ENCODE measurements around the gene C12orf57.

The C12orf57 gene

DNA sequence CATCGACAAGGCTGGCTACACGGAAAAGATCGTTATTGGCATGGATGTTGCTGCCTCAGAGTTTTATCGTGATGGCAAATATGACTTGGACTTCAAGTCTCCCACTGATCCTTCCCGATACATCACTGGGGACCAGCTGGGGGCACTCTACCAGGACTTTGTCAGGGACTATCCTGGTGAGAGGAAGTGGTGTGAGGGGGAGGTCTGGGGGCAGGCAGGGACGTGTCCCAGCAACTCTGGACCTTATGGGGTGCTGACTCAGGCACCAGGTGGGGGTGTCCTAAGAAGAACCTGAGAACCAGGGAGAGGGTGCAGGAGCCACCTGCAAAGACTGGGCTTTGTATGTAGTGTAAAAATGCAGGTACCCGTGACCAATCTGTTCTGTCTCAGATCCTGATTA lies 24.2 kb upstream of the C12orf57 start:
- DNase-seq = no peak

DNA sequence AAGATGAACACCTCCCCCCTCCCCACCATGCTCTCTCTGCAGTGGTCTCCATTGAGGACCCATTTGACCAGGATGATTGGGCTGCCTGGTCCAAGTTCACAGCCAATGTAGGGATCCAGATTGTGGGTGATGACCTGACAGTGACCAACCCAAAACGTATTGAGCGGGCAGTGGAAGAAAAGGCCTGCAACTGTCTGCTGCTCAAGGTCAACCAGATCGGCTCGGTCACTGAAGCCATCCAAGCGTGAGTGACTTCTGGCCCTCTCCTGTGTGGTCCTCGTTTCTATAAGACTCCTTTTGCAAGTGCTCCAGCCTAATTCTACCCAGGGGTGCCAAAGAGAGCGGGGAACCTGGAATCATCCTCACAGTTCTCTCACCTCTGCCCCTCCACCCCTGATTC lies 22.3 kb upstream of the C12orf57 start:
- DNase-seq = no peak

DNA sequence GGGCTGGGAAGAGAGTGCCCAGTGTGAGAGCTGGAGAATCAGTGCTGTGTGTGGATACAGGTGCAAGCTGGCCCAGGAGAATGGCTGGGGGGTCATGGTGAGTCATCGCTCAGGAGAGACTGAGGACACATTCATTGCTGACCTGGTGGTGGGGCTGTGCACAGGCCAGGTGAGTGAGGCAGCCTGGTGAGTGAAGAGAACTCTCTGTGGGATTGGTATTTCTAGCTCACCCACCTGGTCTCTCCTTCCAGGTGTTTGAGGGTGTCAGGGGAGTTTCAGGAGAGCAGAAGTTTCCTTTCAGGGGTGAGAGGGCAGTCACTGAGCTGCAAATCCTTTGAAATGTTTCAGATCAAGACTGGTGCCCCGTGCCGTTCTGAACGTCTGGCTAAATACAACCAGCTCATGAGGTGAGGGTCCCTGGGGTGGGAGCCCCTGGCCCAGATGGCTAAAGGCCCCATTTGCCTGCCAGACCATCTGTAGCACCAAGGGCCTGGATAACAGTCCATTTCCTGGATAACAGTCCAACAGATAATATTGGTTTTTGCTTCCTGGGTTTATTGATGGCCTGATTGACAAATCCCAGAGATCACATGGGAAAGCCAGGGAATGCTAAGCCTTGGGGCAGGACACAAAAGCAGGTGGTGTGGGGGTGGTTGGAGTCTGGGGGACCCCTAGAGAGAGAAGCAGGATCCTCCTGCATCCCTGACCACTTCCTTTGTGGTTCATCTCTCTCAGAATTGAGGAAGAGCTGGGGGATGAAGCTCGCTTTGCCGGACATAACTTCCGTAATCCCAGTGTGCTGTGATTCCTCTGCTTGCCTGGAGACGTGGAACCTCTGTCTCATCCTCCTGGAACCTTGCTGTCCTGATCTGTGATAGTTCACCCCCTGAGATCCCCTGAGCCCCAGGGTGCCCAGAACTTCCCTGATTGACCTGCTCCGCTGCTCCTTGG lies 21.6 kb upstream of the C12orf57 start:
- DNase-seq = no peak

DNA sequence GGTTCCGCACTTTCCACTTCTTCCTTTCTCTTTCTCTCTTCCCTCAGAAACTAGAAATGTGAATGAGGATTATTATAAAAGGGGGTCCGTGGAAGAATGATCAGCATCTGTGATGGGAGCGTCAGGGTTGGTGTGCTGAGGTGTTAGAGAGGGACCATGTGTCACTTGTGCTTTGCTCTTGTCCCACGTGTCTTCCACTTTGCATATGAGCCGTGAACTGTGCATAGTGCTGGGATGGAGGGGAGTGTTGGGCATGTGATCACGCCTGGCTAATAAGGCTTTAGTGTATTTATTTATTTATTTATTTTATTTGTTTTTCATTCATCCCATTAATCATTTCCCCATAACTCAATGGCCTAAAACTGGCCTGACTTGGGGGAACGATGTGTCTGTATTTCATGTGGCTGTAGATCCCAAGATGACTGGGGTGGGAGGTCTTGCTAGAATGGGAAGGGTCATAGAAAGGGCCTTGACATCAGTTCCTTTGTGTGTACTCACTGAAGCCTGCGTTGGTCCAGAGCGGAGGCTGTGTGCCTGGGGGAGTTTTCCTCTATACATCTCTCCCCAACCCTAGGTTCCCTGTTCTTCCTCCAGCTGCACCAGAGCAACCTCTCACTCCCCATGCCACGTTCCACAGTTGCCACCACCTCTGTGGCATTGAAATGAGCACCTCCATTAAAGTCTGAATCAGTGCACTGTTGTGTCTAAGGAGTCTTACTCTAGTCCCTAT lies 20.7 kb upstream of the C12orf57 start:
- no peak for DNase-seq

DNA sequence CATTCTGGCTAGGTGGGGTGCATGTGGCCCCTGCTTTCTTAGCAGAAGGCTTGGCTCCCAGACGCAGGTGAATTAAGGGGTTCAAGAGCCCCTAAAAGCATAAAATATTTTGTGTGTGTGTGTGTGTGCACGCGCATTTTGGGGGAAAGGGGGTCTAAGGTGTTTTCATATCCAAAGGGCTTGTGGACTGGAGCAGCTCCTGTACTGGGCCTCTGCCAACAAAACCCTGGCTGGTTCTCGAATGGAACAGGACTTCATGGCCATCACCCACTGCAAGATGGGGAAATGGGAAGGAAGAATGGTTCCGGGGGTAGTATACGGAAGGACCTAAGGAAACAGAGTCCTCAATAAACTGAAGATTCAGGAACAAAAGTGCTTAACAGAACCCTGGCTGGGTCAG lies 20.0 kb upstream of the C12orf57 start:
- DNase-seq = no peak

DNA sequence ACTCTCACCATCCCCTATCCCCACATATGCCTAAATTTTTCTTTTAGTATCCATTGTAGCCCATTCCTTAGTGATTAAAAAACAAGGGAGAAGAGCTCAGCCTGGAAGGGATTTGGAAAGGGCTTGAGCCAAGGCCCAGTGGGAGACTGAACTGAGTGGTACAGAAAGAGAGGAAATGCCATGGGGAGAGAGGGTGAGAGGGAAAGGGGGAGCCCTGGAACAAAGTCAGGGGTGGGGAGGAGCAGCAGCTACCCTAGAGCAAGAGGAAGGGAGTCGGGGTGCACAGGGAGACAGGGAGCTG lies 18.6 kb upstream of the C12orf57 start:
- no peak for DNase-seq

DNA sequence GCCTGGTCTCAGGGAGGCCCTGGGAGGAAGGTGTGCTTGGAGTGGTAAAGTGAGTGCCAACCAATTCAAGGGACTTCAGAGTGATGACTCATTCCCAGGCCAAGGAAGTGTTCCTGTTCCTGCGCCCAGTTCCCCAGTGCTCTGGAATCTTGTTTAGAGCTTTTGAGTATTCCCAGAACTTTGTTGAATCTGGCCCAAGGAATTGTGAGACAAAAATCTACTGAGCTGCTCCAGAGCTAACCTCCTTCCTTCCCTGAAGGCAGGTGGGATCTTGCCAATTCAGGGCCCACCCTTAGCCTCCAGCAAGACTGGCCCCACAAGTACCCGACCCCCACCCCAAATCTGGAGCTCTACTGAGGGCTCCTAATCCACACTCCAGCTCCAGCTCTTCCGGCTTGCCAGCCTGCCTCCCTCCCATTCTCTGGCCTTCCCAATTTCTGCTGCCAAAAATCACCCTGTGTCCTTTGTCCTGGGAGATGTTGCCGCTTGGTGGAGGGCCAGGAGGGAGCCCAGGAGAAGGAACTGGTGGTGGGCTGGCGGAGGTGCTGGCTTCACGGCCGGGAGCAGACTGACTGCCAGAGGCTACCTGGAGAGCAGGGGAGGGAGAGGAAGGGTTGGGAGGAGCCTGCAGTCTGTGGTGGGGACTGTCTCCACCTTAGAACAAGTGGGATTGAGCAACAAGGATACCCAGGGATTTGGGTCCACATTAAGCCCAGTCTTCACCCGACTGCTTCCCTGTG lies 18.1 kb upstream of the C12orf57 start:
- DNase-seq = peak; percentile 81

DNA sequence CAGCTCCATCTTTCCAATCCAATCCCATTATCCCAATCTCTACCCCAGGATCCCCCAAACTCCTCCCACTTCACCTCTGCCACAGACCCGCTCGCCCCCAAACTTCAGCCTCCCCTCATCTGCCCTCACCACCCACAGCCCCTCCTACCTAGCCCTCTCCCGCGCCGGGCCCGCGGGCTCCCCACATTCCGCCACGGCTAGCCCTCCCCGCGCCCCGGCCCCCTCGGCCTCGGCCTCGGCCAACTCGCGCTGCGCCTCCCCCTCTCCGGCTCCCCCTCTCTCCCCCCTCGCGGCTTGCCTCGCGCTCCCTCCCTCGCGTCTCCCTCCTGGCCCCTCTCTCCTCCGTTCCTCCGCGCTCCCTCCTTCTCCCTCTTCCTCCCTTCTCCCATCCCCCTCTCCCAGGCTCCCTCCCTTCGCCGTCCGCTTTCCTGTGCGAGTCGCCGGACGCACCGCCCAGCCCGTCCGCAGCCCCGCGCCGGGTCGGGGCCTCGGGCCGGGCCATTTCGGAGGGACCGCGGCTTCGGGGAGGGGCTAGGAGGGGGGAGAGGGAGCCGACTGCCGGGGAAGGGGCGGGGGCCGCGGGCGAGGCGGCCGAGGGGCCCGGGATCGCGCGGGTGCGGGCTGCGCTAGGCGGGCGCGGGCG lies 16.3 kb upstream of the C12orf57 start, which contains the start of gene ATN1:
Gene ATN1, plus strand, starts transcription at position 581 of the 643 bp plus-strand sequence. CDS start 6,043 bp downstream, outside the sequence.
- peak; percentile 90 for DNase-seq

DNA sequence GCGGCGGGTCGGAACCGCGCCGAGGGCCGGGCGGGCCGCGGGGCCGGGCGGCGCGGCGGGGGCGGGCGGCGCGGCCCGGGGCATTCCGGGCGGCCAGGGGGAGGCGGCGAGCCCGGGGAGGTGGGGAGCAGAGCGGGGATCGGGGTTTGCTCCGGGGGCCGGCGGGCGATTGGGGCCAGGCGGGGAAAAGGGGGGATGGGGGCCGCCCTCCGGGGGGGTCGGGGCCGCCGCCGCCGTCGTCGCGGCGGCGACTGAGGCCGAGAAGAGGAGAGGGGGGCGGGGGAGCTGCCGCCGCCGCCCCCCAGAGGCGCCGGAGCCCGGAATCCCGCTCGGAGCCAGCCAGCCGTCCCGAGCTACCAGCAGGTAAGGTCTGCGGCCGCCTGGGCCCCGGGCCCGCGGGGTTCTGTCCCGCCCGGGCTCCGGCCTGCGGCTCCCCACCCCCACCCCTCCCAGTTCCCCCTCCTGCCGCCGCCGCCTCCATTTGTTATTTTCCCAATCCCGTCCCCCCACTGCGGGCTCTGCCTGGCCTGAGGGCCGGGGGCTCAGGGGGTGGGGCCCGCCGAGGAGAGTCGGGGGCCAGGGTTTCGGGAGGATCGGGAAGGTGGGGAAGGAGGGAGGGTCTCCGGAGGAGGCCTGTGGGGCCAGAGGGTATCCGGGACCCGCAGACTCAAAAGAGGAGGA lies 15.7 kb upstream of the C12orf57 start:
- peak; percentile 56 for DNase-seq

DNA sequence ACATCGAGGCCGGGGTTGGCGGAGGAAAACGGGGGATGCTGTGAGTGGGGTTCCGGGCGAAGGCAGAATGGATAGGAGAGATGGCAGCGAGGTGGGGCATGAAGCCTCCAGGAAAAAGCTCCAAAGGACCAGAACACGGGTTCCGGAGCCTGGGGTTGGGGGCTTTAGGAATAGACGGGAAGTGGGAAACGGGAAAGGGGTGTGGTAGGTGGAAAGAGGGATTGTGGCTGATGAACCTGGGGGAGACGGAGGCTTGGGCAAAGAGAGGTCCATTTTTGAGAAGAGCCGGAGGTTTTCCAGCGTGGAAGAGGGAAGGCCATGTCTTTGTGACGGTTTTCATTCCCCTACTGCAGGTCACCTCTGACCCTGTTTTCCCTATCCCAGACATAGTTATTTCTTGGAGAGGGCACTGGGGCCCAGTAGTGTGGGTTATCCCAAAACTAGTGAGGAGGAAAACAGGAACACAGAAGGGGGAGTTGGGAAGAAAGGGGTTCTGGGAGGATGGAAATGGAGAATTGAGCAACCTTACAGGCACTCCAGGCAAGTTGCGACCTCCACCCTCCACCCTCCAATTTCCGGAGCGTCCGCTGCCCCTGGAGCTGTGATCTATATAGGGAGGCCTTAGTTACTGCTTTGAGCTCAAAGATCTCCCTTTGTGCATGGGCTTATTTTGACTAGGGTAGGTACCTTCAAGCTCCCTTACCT lies 15.0 kb upstream of the C12orf57 start:
- DNase-seq = no peak

DNA sequence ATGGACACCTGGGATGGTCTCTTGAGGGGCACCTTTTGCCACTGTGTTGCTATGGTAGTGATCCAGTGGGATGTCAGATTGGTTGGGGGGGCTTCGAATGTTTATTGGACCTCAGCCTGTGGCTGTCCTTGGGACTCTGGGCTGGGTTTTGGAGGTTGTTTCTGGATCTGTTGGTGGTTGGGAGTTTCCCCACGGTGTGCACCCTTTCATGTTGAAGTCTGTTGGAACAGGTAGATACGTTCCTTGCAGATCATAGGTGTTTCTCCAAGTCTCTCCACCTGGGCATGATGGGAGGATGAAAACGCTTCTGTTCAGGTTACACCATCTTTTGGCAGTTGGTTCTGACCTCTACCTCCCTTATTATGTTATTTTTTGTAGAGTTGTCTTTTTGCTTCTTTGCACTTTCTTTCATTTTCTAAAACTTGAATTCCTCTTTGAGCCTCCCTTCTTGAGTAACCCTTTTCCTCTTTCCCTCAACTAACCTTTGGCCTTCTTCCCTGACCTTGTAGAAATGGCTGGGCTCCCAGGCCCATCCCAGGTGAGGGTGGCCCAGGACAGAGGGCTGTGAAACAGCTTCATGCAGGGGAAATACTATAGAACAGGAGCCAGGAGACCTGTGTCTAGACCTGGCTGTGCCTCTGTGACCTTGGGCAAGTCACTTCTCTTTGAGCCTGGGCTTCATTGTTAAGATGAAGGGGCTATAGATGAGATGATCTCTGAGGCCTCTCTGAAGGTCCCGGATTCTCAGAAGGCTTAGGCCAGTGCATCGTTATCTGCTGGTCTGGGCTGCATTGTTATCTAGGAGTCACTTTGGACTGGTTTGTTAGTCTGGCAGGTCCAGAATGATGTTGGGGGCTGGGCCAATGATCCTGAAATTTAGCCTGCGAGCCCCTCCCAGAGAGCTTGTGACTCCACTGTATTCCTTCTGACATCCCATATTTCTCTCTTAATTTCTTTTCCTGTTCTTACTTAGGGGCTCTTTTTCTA lies 14.1 kb upstream of the C12orf57 start:
- DNase-seq = no peak

DNA sequence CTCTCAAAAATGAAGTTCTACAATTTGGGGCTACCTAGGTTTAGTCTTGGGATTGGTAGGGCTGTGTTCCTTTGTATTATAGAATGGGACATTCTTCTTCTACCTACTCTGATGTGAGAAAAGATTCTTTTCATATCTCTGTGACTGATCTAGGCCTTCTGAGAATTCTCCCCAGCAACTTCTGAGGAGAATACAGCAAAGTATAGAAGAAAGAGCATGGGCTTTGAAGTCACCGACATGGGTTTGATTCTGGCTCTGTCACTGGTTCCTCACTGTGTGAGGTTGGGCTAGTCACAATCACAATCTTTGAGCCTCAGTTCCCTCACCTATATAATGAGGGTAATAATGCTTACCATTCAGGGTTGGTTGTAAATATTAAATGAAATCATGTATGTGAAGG lies 11.1 kb upstream of the C12orf57 start:
- no peak for DNase-seq

DNA sequence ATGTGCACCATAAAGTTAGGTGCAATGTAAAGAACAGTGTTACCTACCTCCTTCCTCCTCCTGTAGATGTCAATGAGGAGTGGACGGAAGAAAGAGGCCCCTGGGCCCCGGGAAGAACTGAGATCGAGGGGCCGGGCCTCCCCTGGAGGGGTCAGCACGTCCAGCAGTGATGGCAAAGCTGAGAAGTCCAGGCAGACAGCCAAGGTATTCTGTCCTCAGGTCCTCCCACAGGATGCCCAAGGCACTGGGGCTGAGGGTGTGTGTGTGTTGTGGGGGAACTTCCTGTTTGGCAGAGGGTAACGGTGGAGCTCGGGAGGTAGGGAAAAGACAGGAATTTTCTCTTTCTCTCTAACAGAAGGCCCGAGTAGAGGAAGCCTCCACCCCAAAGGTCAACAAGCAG lies 9.7 kb upstream of the C12orf57 start:
- DNase-seq = peak; percentile 44

DNA sequence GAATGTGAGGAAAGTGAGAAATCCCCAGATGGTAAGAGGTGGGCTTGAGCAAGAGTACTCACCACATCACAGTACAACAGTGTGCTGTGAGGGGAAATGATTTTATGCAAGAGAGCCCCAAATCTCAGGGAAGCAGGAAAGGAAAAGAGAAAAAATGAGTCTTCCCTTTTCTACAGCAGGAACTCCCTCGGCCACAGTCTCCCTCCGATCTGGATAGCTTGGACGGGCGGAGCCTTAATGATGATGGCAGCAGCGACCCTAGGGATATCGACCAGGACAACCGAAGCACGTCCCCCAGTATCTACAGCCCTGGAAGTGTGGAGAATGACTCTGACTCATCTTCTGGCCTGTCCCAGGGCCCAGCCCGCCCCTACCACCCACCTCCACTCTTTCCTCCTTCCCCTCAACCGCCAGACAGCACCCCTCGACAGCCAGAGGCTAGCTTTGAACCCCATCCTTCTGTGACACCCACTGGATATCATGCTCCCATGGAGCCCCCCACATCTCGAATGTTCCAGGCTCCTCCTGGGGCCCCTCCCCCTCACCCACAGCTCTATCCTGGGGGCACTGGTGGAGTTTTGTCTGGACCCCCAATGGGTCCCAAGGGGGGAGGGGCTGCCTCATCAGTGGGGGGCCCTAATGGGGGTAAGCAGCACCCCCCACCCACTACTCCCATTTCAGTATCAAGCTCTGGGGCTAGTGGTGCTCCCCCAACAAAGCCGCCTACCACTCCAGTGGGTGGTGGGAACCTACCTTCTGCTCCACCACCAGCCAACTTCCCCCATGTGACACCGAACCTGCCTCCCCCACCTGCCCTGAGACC lies 8.2 kb upstream of the C12orf57 start:
- DNase-seq = peak; percentile 43

DNA sequence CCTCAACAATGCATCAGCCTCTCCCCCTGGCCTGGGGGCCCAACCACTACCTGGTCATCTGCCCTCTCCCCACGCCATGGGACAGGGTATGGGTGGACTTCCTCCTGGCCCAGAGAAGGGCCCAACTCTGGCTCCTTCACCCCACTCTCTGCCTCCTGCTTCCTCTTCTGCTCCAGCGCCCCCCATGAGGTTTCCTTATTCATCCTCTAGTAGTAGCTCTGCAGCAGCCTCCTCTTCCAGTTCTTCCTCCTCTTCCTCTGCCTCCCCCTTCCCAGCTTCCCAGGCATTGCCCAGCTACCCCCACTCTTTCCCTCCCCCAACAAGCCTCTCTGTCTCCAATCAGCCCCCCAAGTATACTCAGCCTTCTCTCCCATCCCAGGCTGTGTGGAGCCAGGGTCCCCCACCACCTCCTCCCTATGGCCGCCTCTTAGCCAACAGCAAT lies 7.6 kb upstream of the C12orf57 start:
- no peak for DNase-seq

DNA sequence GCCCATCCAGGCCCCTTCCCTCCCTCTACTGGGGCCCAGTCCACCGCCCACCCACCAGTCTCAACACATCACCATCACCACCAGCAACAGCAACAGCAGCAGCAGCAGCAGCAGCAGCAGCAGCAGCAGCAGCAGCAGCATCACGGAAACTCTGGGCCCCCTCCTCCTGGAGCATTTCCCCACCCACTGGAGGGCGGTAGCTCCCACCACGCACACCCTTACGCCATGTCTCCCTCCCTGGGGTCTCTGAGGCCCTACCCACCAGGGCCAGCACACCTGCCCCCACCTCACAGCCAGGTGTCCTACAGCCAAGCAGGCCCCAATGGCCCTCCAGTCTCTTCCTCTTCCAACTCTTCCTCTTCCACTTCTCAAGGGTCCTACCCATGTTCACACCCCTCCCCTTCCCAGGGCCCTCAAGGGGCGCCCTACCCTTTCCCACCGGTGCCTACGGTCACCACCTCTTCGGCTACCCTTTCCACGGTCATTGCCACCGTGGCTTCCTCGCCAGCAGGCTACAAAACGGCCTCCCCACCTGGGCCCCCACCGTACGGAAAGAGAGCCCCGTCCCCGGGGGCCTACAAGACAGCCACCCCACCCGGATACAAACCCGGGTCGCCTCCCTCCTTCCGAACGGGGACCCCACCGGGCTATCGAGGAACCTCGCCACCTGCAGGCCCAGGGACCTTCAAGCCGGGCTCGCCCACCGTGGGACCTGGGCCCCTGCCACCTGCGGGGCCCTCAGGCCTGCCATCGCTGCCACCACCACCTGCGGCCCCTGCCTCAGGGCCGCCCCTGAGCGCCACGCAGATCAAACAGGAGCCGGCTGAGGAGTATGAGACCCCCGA lies 7.0 kb upstream of the C12orf57 start:
- peak; percentile 74 for DNase-seq

DNA sequence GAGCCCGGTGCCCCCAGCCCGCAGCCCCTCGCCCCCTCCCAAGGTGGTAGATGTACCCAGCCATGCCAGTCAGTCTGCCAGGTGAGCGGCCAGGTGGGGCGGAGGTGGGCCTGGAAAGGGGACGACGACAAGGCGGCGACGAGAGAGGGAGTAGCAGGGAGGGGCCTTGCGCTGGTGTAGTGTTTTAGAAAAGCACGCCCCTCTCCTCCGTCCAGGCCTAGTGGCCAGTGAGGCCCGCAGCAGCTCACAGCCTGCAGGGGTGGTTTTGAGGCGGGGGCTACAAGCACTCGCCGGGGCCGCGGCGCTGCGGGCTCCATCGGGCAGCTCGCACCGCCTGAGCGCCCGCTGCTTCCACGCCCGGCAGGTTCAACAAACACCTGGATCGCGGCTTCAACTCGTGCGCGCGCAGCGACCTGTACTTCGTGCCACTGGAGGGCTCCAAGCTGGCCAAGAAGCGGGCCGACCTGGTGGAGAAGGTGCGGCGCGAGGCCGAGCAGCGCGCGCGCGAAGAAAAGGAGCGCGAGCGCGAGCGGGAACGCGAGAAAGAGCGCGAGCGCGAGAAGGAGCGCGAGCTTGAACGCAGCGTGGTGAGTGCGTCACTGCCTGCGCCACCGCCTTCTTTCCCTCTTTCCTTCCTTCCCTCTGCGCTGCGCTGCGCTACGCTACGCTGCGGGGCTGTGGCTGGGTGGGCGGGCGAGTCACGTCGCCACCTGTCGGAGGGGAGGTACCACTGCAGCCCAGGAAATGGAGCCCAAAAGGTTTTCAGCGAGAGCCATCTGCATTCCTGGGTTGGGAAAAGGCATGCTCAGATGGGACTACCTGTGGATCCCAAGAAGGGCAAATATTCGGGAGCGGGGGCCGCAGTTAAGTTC lies 6.1 kb upstream of the C12orf57 start:
- peak; percentile 95 for DNase-seq
